Measurements from ENCODE around the gene KDM4B. TPM values are rescaled to one million over a fixed set of nuclear protein-coding genes. Genes with fewer than 3 reads are reported as not detected.
"Not testable (repeated sequence)": the region's sequence is repeated elsewhere in the genome, so short reads cannot be mapped to it uniquely, and the experiment has no call there.

Gene KDM4B
- total and polyA plus RNA-seq, 2 donors (not counting 1 experiment from before 2014, with no cell fraction given), result 6.4 to 14.4 TPM

DNA sequence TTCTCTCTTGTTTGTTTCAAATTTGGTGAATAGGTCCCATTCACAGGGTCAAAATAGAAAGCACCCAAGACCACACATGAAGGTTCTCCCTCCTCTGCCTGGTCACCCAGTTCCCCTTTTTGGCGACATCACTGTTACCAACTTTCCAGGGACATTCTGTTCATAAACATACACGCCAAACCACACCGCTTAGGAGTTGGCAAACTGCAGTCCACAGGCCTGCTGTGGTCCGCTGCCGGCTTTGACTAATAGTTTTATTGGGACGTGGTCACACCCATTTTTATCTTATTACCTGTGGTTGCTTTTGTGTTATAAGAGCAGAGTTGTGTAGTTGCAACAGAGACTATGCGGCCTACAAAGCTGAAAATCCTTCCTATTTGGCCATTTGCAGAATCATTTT lies 35.4 kb upstream of the KDM4B start:
- DNase-seq (ENCODE audit: low read depth in 2 of 2), result peak; percentile 53 to 65
- no peaks in the 10 kb centered on the region for H3K9me3 ChIP-seq (ENCODE audit: control insufficient read depth, insufficient read depth, low read depth, low read length)
- peaks cover 30% of the 10 kb centered on the region for H3K36me3 ChIP-seq (ENCODE audit: control insufficient read depth, insufficient read depth, low read length)
- no peak overlapping the region for H3K27ac ChIP-seq (ENCODE audit: insufficient read depth, low read length)
- H3K9ac ChIP-seq (ENCODE audit: insufficient read depth, low read length), result no peak overlapping the region
- H3K27me3 ChIP-seq (ENCODE audit: control insufficient read depth, insufficient read depth, low read length), result no peaks in the 10 kb centered on the region
- H3K79me2 ChIP-seq (ENCODE audit: control insufficient read depth, insufficient read depth, low read length), result peaks cover 43% of the 10 kb centered on the region
- no peaks in the 10 kb centered on the region for H4K20me1 ChIP-seq (ENCODE audit: control insufficient read depth, extremely low read depth, insufficient read depth, low read length)
- H3K4me2 ChIP-seq (ENCODE audit: extremely low read depth, insufficient read depth, low read length), result no peak overlapping the region
- TF ChIP-seq EZH2 (IDR thresholded peaks at IDR 0.05; ENCODE audit: low read length, missing control alignments), result no peak
- TF ChIP-seq, protein P1, sequence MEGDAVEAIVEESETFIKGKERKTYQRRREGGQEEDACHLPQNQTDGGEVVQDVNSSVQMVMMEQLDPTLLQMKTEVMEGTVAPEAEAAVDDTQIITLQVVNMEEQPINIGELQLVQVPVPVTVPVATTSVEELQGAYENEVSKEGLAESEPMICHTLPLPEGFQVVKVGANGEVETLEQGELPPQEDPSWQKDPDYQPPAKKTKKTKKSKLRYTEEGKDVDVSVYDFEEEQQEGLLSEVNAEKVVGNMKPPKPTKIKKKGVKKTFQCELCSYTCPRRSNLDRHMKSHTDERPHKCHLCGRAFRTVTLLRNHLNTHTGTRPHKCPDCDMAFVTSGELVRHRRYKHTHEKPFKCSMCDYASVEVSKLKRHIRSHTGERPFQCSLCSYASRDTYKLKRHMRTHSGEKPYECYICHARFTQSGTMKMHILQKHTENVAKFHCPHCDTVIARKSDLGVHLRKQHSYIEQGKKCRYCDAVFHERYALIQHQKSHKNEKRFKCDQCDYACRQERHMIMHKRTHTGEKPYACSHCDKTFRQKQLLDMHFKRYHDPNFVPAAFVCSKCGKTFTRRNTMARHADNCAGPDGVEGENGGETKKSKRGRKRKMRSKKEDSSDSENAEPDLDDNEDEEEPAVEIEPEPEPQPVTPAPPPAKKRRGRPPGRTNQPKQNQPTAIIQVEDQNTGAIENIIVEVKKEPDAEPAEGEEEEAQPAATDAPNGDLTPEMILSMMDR (conservative IDR thresholded peaks at IDR 0.05 in 1 of 2, IDR thresholded peaks at IDR 0.05 in 1 of 2; ENCODE audit: low read depth in 1 of 2, low read length in 2 of 2), result no peak
- H2AFZ ChIP-seq (ENCODE audit: low read length), result no peak overlapping the region
- H3K4me1 ChIP-seq (ENCODE audit: control insufficient read depth, extremely low read depth, insufficient read depth, low read length), result no peaks in the 10 kb centered on the region
- H3K4me3 ChIP-seq (replicated peaks in 1 of 4; ENCODE audit: control extremely low read depth in 1 of 4, insufficient read depth in 1 of 4, low read depth in 3 of 4, low read length in 4 of 4), result no peak overlapping the region

DNA sequence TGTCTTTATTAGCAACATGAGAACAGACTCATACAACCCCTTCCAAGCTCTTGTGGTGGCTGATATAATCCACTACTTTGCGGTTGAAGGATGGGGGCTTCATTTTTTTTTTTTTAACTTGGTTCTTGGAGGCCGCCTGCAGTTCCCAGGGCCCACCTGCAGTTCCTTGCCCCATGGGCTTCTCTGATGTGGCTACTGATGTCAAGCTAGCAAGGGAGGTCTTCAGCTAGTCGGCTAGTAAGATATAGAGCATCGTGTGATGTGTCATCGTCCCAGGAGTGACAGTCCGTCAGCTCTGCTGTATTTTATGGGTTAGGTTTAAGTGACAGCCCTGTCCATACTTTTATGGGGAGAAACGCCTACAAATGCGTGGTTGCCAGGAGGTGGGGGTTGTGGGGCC lies 33.5 kb upstream of the KDM4B start:
- peaks cover 38% of the 10 kb centered on the region for H3K79me2 ChIP-seq (ENCODE audit: control insufficient read depth, insufficient read depth, low read length)
- H2AFZ ChIP-seq (ENCODE audit: low read length), result no peak overlapping the region
- H3K27me3 ChIP-seq (ENCODE audit: control insufficient read depth, insufficient read depth, low read length), result no peaks in the 10 kb centered on the region
- no peak for TF ChIP-seq EZH2 (IDR thresholded peaks at IDR 0.05; ENCODE audit: low read length, missing control alignments)
- TF ChIP-seq, protein P1 (conservative IDR thresholded peaks at IDR 0.05 in 1 of 2, IDR thresholded peaks at IDR 0.05 in 1 of 2; ENCODE audit: low read depth in 1 of 2, low read length in 2 of 2), result no peak
- no peak overlapping the region for H3K4me3 ChIP-seq (replicated peaks in 1 of 4; ENCODE audit: control extremely low read depth in 1 of 4, insufficient read depth in 1 of 4, low read depth in 3 of 4, low read length in 4 of 4)
- peaks cover 25% of the 10 kb centered on the region for H3K36me3 ChIP-seq (ENCODE audit: control insufficient read depth, insufficient read depth, low read length)
- no peak overlapping the region for H3K27ac ChIP-seq (ENCODE audit: insufficient read depth, low read length)
- H4K20me1 ChIP-seq (ENCODE audit: control insufficient read depth, extremely low read depth, insufficient read depth, low read length), result no peaks in the 10 kb centered on the region
- H3K9ac ChIP-seq (ENCODE audit: insufficient read depth, low read length), result no peak overlapping the region
- DNase-seq (ENCODE audit: low read depth in 2 of 2), result no peak
- no peak overlapping the region for H3K4me2 ChIP-seq (ENCODE audit: extremely low read depth, insufficient read depth, low read length)
- no peaks in the 10 kb centered on the region for H3K4me1 ChIP-seq (ENCODE audit: control insufficient read depth, extremely low read depth, insufficient read depth, low read length)
- H3K9me3 ChIP-seq (ENCODE audit: control insufficient read depth, insufficient read depth, low read depth, low read length), result no peaks in the 10 kb centered on the region

DNA sequence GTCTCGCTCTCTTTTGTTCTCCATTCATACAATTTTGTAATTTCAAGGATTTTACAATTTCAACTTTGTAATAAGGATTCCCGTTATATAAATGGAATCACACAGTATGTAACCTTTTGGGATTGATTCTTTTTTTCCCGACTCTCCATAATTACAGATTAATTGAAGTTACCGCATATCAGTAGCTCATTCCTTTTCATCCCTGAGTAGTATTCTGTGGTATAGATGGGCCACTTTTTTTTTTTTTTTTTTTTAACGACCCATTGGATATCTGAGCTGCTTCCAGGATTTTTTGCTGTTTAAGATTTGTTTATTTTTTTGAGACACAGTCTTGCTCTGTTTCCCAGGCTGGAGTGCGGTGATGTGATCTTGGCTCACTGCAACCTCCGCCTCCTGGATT lies 31.9 kb upstream of the KDM4B start:
- Histone ChIP-seq H4K20me1 (ENCODE audit: control insufficient read depth, extremely low read depth, insufficient read depth, low read length) (no peaks in the 10 kb centered on the region), H3K27ac (ENCODE audit: insufficient read depth, low read length) (no peak overlapping the region), H3K4me1 (ENCODE audit: control insufficient read depth, extremely low read depth, insufficient read depth, low read length) (no peaks in the 10 kb centered on the region), H3K27me3 (ENCODE audit: control insufficient read depth, insufficient read depth, low read length) (no peaks in the 10 kb centered on the region), H3K4me3 (replicated peaks in 1 of 4; ENCODE audit: control extremely low read depth in 1 of 4, insufficient read depth in 1 of 4, low read depth in 3 of 4, low read length in 4 of 4) (no peak overlapping the region), H3K36me3 (ENCODE audit: control insufficient read depth, insufficient read depth, low read length) (peaks cover 19% of the 10 kb centered on the region), H3K79me2 (ENCODE audit: control insufficient read depth, insufficient read depth, low read length) (peaks cover 31% of the 10 kb centered on the region), H3K4me2 (ENCODE audit: extremely low read depth, insufficient read depth, low read length) (no peak overlapping the region), H2AFZ (ENCODE audit: low read length) (no peak overlapping the region), H3K9ac (ENCODE audit: insufficient read depth, low read length) (no peak overlapping the region), H3K9me3 (ENCODE audit: control insufficient read depth, insufficient read depth, low read depth, low read length) (no peaks in the 10 kb centered on the region)
- DNase-seq (ENCODE audit: low read depth in 2 of 2), result no peak
- no peak for TF ChIP-seq EZH2 (IDR thresholded peaks at IDR 0.05; ENCODE audit: low read length, missing control alignments)
- TF ChIP-seq, protein P1 (conservative IDR thresholded peaks at IDR 0.05 in 1 of 2, IDR thresholded peaks at IDR 0.05 in 1 of 2; ENCODE audit: low read depth in 1 of 2, low read length in 2 of 2), result no peak

DNA sequence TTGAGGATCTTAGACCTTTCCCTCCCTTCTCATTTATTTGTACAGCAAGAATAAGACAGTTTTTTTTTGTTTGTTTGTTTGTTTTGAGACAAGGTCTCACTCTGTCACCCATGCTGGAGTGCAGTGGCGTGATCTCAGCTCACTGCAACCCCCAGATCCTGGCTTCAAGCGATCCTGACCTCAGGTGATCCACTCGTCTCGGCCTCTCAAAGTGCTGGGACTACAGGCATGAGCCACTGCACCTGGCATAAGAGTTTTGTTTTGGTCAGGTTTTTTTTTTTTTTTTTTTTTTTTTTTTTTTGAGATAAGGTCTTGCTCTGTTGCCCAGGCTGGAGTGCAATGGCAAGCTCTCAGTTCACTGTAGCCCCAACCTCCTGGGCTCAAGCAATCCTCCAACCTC lies 30.5 kb upstream of the KDM4B start:
- not testable (repeated sequence) for H2AFZ ChIP-seq (ENCODE audit: low read length); H3K9me3 ChIP-seq (ENCODE audit: control insufficient read depth, insufficient read depth, low read depth, low read length)
- H3K36me3 ChIP-seq (ENCODE audit: control insufficient read depth, insufficient read depth, low read length), result peaks cover 16% of the 10 kb centered on the region

More for the DNA sequence above, 30.5 kb upstream of the KDM4B start:
- H3K27me3 ChIP-seq (ENCODE audit: control insufficient read depth, insufficient read depth, low read length); H4K20me1 ChIP-seq (ENCODE audit: control insufficient read depth, extremely low read depth, insufficient read depth, low read length); H3K4me2 ChIP-seq (ENCODE audit: extremely low read depth, insufficient read depth, low read length); H3K4me1 ChIP-seq (ENCODE audit: control insufficient read depth, extremely low read depth, insufficient read depth, low read length); H3K4me3 ChIP-seq (replicated peaks in 1 of 4; ENCODE audit: control extremely low read depth in 1 of 4, insufficient read depth in 1 of 4, low read depth in 3 of 4, low read length in 4 of 4); DNase-seq (ENCODE audit: low read depth in 2 of 2); H3K9ac ChIP-seq (ENCODE audit: insufficient read depth, low read length); H3K27ac ChIP-seq (ENCODE audit: insufficient read depth, low read length): not testable (repeated sequence)
- H3K79me2 ChIP-seq (ENCODE audit: control insufficient read depth, insufficient read depth, low read length), result peaks cover 22% of the 10 kb centered on the region
